Ascending aorta (tissue), 2 donors: ENCODE measurements around the gene IRX4. TPM values are rescaled to one million over a fixed set of nuclear protein-coding genes. Genes with fewer than 3 reads are reported as not detected.
A peak's percentile ranks its signal among the peaks of the same experiment; 100 is the strongest.

Experiments
- DNase-seq, 2 donors: peaks; one replicate each; pipeline ENCODE4 v3.0.0-alpha.2; 2019; ENCODE audit warnings: low spot score in 2 of 2
- H3K27ac ChIP-seq, 2 donors: fragments of 200-600 bp; sonication (generic); one replicate each; pipeline ENCODE4 v1.5.1; 2016 to 2017; ENCODE audit warnings: mild to moderate bottlenecking in 1 of 2
- H3K27me3 ChIP-seq: fragments of 200-600 bp; sonication (generic); one replicate; pipeline ENCODE4 v1.5.1; 2017
- H3K36me3 ChIP-seq, 2 donors: fragments of 200-600 bp; sonication (generic); one replicate each; pipeline ENCODE4 v1.5.1; 2016
- H3K4me1 ChIP-seq, 2 donors: fragments of 200-600 bp; sonication (generic); one replicate each; pipeline ENCODE4 v1.5.1; 2016 to 2017; ENCODE audit warnings: mild to moderate bottlenecking in 1 of 2
- H3K4me3 ChIP-seq, 2 donors: fragments of 200-600 bp; sonication (generic); one replicate each; pipeline ENCODE4 v1.5.1; 2016 to 2017; ENCODE audit warnings: mild to moderate bottlenecking in 1 of 2
- H3K9me3 ChIP-seq, 2 donors: fragments of 200-600 bp; sonication (generic); one replicate each; pipeline ENCODE4 v1.5.1; 2016
- CTCF ChIP-seq, 3 experiments: fragments of 200-600 bp in 2 of 3; fragments of 450-650 bp in 1 of 3; sonication (generic) in 2 of 3; IDR thresholded peaks; one replicate each; pipeline ENCODE4 v1.5.1; 2016 to 2019; ENCODE audit warnings: antibody characterized with exemption in 3 of 3, mild to moderate bottlenecking in 1 of 3, moderate library complexity in 1 of 3
- intact Hi-C: fragments of 100-400 bp; cut with DNase I; formaldehyde crosslinking; loops from one replicate; pipeline ENCODE4 v1.15.1; 2023
- total RNA-seq: library from RNA; depleted of rRNA; stranded (reverse); fragments of >200 nt; gene quantifications from one replicate; pipeline ENCODE4 v1.1.0, GENCODE V29; 2016

Gene IRX4
- total RNA-seq, 1 donor from 2014 or later, result not detected

- intact Hi-C loops, result no loop called here
- Histone ChIP-seq H3K36me3 (no peaks in the 10 kb centered on the region), H3K27me3 (peaks cover 5% of the 10 kb centered on the region), H3K27ac (no peak overlapping the region), H3K4me3 (no peak overlapping the region), H3K9me3 (no peaks in the 10 kb centered on the region), H3K4me1 (no peaks in the 10 kb centered on the region)
- TF ChIP-seq CTCF (IDR thresholded peaks at IDR 0.05), result no peak
- no peak for DNase-seq
Measured at GRCh38 chr5:1860021-1860610, 22.6 kb downstream of the IRX4 start.

GRCh38 chr5:1859099-1859498 lies 23.6 kb downstream of the IRX4 start:
- intact Hi-C loops, result no loop called here
- DNase-seq, result no peak

GRCh38 chr5:1858436-1858835 lies 24.3 kb downstream of the IRX4 start:
- no peaks in the 10 kb centered on the region for H3K36me3 ChIP-seq
- no peaks in the 10 kb centered on the region for H3K9me3 ChIP-seq
- intact Hi-C loops, result no loop called here
- TF ChIP-seq CTCF (IDR thresholded peaks at IDR 0.05), result no peak
- H3K4me3 ChIP-seq, result no peak overlapping the region
- DNase-seq, result no peak
- no peak overlapping the region for H3K27ac ChIP-seq
- peaks cover 5% of the 10 kb centered on the region for H3K27me3 ChIP-seq
- H3K4me1 ChIP-seq, result no peaks in the 10 kb centered on the region

More at GRCh38 chr5:1859099-1859498, 23.6 kb downstream of the IRX4 start:
- Histone ChIP-seq H3K4me1 (no peaks in the 10 kb centered on the region), H3K4me3 (no peak overlapping the region), H3K27ac (no peak overlapping the region), H3K27me3 (peaks cover 5% of the 10 kb centered on the region), H3K9me3 (no peaks in the 10 kb centered on the region), H3K36me3 (no peaks in the 10 kb centered on the region)
- no peak for TF ChIP-seq CTCF (IDR thresholded peaks at IDR 0.05)

- intact Hi-C loops, result no loop called here
- peaks cover 5% of the 10 kb centered on the region for H3K27me3 ChIP-seq
- no peak for DNase-seq
- TF ChIP-seq CTCF (IDR thresholded peaks at IDR 0.05), result no peak
- H3K4me1 ChIP-seq, result no peaks in the 10 kb centered on the region
- H3K36me3 ChIP-seq, result no peaks in the 10 kb centered on the region
- H3K9me3 ChIP-seq, result no peaks in the 10 kb centered on the region
- H3K4me3 ChIP-seq, result peak overlapping the region in 1 of 2 donors; percentile 52
- no peak overlapping the region for H3K27ac ChIP-seq
Measured at GRCh38 chr5:1857256-1857600, 25.5 kb downstream of the IRX4 start.

GRCh38 chr5:1856596-1857255 lies 26.0 kb downstream of the IRX4 start:
- Histone ChIP-seq H3K36me3 (no peaks in the 10 kb centered on the region), H3K4me3 (peak overlapping the region in 1 of 2 donors; percentile 52), H3K27ac (no peak overlapping the region), H3K9me3 (no peaks in the 10 kb centered on the region), H3K4me1 (no peaks in the 10 kb centered on the region), H3K27me3 (peaks cover 5% of the 10 kb centered on the region)
- no peak for DNase-seq
- intact Hi-C loops, result no loop called here
- no peak for TF ChIP-seq CTCF (IDR thresholded peaks at IDR 0.05)
